Colonic mucosa (tissue), 4 donors: ENCODE measurements around the gene HEG1. TPM values are rescaled to one million over a fixed set of nuclear protein-coding genes. Genes with fewer than 3 reads are reported as not detected.

Experiments used
- DNase-seq: peaks from one replicate; pipeline ENCODE4 v3.0.0-alpha.2; 2020
- H3K27ac ChIP-seq: fragments of 200-600 bp; one replicate; pipeline ENCODE4 v1.8.0; 2021
- H3K27me3 ChIP-seq: fragments of 200-600 bp; one replicate; pipeline ENCODE4 v1.8.0; 2021
- H3K36me3 ChIP-seq: fragments of 200-600 bp; one replicate; pipeline ENCODE4 v1.8.0; 2021
- H3K4me1 ChIP-seq: fragments of 200-600 bp; one replicate; pipeline ENCODE4 v1.8.0; 2021; ENCODE audit warnings: mild to moderate bottlenecking
- H3K4me3 ChIP-seq: fragments of 200-600 bp; one replicate; pipeline ENCODE4 v1.8.0; 2021
- H3K9ac ChIP-seq, 2 donors: one replicate each; pipeline ENCODE4 v1.7.0; 2013; ENCODE audit warnings: control low read depth in 2 of 2, low read depth in 2 of 2, low read length in 2 of 2
- H3K9me3 ChIP-seq: fragments of 200-600 bp; one replicate; pipeline ENCODE4 v1.8.0; 2021
- intact Hi-C: fragments of 100-400 bp; cut with DNase I; formaldehyde crosslinking; loops from one replicate; pipeline ENCODE4 v1.14.1; 2022
- total RNA-seq, 2 donors: library from RNA; stranded (reverse); fragmentation: NEBNext Ultra II Directional in 1 of 2; extraction: Animal tissue kit (Norgen Biotek cat#: 25700) in 1 of 2; gene quantifications; one replicate each; pipeline ENCODE4 v1.2.1, GENCODE V29; 2021
- TF ChIP-seq, protein P1 (sequence below): fragments of 200-600 bp; IDR thresholded peaks from one replicate; pipeline ENCODE4 v1.8.0; 2022; ENCODE audit warnings: antibody characterized with exemption, mild to moderate bottlenecking
- donor health status: healthy.
- donor health status: DM: no; HTN: no; CAD: no.
- donor health status: DM: no; HTN: no; CAD: no.

HEG1 gene
- total RNA-seq, 2 donors from 2014 or later, result 5.1 to 10.7 TPM

DNA sequence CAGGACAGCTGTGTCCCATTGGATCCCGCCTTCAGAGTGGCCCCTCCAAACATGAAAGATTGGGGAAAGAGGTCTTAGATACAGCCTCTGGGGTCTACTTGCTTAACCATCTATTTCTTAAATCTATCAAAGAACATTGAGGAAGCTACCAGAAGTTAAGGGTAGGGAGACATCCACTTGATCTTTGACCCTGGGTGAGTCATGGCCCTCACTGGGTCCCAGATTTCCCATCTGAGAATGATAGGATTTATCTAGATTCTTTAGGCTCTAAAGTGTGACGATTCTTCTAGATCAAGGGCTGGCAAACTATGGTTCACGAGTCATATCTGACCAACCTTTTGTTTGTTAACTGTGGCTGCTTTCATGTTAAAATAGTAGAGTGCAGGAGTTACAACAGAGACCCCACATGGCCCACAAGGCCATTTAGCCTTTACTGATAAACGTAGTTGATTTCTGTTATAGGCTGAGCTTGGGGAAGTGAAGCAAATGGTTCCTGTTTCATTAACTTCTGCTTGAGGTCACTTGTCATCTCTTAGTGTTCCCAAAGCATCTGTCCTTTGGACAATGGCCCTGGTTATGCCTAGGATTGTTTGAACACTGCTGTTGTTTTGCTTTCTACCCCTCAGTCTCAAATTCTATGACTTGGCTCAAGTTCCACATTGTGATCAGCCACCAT lies 129.2 kb downstream of the HEG1 start:
- Histone ChIP-seq H3K9me3 (no peaks in the 10 kb centered on the region), H3K4me3 (no peak overlapping the region), H3K27ac (no peak overlapping the region), H3K9ac (no peak overlapping the region), H3K27me3 (no peaks in the 10 kb centered on the region), H3K4me1 (no peaks in the 10 kb centered on the region), H3K36me3 (no peaks in the 10 kb centered on the region)
- DNase-seq, result no peak
- TF ChIP-seq, protein P1, sequence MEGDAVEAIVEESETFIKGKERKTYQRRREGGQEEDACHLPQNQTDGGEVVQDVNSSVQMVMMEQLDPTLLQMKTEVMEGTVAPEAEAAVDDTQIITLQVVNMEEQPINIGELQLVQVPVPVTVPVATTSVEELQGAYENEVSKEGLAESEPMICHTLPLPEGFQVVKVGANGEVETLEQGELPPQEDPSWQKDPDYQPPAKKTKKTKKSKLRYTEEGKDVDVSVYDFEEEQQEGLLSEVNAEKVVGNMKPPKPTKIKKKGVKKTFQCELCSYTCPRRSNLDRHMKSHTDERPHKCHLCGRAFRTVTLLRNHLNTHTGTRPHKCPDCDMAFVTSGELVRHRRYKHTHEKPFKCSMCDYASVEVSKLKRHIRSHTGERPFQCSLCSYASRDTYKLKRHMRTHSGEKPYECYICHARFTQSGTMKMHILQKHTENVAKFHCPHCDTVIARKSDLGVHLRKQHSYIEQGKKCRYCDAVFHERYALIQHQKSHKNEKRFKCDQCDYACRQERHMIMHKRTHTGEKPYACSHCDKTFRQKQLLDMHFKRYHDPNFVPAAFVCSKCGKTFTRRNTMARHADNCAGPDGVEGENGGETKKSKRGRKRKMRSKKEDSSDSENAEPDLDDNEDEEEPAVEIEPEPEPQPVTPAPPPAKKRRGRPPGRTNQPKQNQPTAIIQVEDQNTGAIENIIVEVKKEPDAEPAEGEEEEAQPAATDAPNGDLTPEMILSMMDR, result no peak
- intact Hi-C loops, result loop anchor here (10.0 kb wide), 1 partner anchor 238 kb away; no protein-coding TSS in a partner anchor

DNA sequence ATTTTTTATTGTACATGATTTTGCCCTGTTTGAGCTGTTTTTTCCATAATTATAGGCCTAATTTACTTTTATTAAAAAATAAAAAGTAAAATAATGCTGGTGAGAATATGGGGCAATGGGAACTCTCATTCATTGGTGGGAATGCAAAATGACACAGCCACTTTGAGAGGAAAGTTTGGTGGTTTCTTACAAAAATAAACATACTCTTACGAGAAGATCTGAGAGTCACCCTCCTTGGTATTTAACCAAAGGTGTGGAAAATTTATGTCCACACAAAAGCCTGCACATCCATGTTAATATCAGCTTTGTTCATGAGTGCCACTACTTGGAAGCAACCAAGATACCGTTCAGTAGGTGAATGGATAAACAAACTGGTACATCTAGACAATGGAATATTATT lies 131.1 kb downstream of the HEG1 start:
- intact Hi-C loops, result loop anchor here (10.0 kb wide), 1 partner anchor 240 kb away; no protein-coding TSS in a partner anchor
- H3K27ac ChIP-seq, result no peak overlapping the region
- H3K27me3 ChIP-seq, result no peaks in the 10 kb centered on the region
- no peak overlapping the region for H3K9ac ChIP-seq
- no peak for DNase-seq
- TF ChIP-seq, protein P1, result no peak
- H3K4me1 ChIP-seq, result no peaks in the 10 kb centered on the region
- H3K4me3 ChIP-seq, result no peak overlapping the region
- no peaks in the 10 kb centered on the region for H3K9me3 ChIP-seq
- no peaks in the 10 kb centered on the region for H3K36me3 ChIP-seq

DNA sequence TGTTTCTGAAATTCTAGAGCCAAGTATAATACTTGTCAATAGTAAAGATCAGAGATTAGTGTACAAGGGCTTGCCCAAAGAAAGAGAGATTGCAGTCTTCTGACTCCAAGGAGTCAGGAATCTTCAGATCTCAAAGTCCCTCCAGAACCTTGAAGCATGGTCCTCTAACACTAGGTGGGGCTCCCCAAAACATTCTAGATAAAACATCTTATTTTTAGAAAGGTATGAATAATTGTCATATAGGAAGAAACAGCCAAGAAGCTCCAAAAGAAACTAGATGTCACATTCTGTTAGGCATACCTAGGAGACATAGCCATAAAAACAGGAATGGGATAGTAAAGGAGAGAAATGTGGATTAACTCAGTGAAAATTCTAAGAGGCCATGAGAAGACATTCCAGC lies 132.0 kb downstream of the HEG1 start:
- H3K4me1 ChIP-seq, result no peaks in the 10 kb centered on the region
- H3K9ac ChIP-seq, result no peak overlapping the region
- no peak overlapping the region for H3K4me3 ChIP-seq
- intact Hi-C loops, result loop anchor here (10.0 kb wide), 1 partner anchor 241 kb away; no protein-coding TSS in a partner anchor
- no peak overlapping the region for H3K27ac ChIP-seq
- TF ChIP-seq, protein P1, result no peak
- H3K36me3 ChIP-seq, result no peaks in the 10 kb centered on the region
- H3K27me3 ChIP-seq, result no peaks in the 10 kb centered on the region
- H3K9me3 ChIP-seq, result no peaks in the 10 kb centered on the region
- DNase-seq, result no peak

- DNase-seq, result no peak
- Histone ChIP-seq H3K27ac (no peak overlapping the region), H3K4me1 (no peaks in the 10 kb centered on the region), H3K9ac (no peak overlapping the region), H3K9me3 (no peaks in the 10 kb centered on the region), H3K27me3 (no peaks in the 10 kb centered on the region), H3K36me3 (no peaks in the 10 kb centered on the region), H3K4me3 (no peak overlapping the region)
- TF ChIP-seq, protein P1, result no peak
- intact Hi-C loops, result loop anchor here (10.0 kb wide), 1 partner anchor 244 kb away; no protein-coding TSS in a partner anchor
Observed at GRCh38 chr3:124920718-124921117, 135.1 kb downstream of the HEG1 start.

- no peak for DNase-seq
- H3K27me3 ChIP-seq, result no peaks in the 10 kb centered on the region
- no peaks in the 10 kb centered on the region for H3K4me1 ChIP-seq
- no peak overlapping the region for H3K27ac ChIP-seq
- no peaks in the 10 kb centered on the region for H3K9me3 ChIP-seq
- TF ChIP-seq, protein P1, result no peak
- no peak overlapping the region for H3K9ac ChIP-seq
- intact Hi-C loops, result loop anchor here (10.0 kb wide), 1 partner anchor 245 kb away; no protein-coding TSS in a partner anchor
- H3K4me3 ChIP-seq, result no peak overlapping the region
- H3K36me3 ChIP-seq, result peaks cover 5% of the 10 kb centered on the region
Observed at GRCh38 chr3:124919756-124920155, 136.0 kb downstream of the HEG1 start.
